AG04449 (cell line): ENCODE results near the gene CEBPE.

Experiments
- CTCF ChIA-PET: fragments of 350-600 bp; formaldehyde crosslinking; extraction: SDS; loops from one replicate; lab custom pipeline; 2021; ENCODE audit warnings: antibody characterized with exemption; lab: Yijun Ruan, JAX
- POLR2A ChIA-PET: fragments of 400-600, 350-600 bp; formaldehyde crosslinking; extraction: SDS; loops from one replicate; lab custom pipeline; 2020; ENCODE audit warnings: antibody characterized with exemption, inconsistent platforms; lab: Yijun Ruan, JAX
- DNase-seq: peaks from one replicate; pipeline ENCODE4 v3.0.0-alpha.2; 2010; ENCODE audit warnings: low read depth, low spot score
- H3K4me3 ChIP-seq: 2 replicates; pipeline ENCODE4 v1.5.1; 2011; ENCODE audit warnings: low read depth, mild to moderate bottlenecking, control low read depth, low read length
- TF ChIP-seq, protein P1 (sequence below): IDR thresholded peaks from one replicate; pipeline ENCODE4 v1.5.1; 2011; ENCODE audit warnings: mild to moderate bottlenecking, moderate library complexity, low read length, control low read depth, inconsistent platforms; ENCODE audit not compliant: insufficient read depth; ENCODE audit errors: missing control alignments

Gene CEBPE

DNA sequence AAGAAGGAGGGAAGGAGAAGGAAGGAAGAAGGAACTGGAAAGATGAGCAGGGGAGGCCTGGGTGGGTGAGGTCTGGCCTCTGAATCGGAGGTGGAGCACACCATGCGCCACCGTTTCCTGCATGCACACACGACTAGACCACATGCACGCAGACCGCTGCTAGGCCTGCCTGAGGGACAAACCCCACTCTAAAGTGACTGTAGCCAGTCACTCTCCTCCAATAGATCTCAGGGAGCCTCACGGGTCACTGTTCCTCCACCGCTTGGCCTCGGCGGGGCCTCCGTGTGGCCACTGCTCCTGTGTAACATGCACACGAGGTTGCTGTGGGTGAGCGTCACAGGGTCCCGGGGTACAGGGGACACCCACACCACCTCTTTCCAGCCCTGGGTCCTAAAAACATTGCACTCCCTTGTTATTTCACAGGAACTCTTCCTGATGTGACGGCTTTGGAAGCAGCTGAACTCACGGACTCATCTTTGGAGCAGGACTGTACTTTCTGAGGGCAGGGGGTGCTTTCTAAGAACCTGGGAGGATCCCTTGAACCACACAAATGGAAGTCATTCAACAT, 17.6 kb upstream of the CEBPE start:
- DNase-seq = no peak
- TF ChIP-seq, protein P1, sequence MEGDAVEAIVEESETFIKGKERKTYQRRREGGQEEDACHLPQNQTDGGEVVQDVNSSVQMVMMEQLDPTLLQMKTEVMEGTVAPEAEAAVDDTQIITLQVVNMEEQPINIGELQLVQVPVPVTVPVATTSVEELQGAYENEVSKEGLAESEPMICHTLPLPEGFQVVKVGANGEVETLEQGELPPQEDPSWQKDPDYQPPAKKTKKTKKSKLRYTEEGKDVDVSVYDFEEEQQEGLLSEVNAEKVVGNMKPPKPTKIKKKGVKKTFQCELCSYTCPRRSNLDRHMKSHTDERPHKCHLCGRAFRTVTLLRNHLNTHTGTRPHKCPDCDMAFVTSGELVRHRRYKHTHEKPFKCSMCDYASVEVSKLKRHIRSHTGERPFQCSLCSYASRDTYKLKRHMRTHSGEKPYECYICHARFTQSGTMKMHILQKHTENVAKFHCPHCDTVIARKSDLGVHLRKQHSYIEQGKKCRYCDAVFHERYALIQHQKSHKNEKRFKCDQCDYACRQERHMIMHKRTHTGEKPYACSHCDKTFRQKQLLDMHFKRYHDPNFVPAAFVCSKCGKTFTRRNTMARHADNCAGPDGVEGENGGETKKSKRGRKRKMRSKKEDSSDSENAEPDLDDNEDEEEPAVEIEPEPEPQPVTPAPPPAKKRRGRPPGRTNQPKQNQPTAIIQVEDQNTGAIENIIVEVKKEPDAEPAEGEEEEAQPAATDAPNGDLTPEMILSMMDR = no peak
- CTCF ChIA-PET = interaction anchor here (1.3 to 2.2 kb wide), 2 partner anchors 16 to 50 kb away, joined by 5 to 14 read pairs; no protein-coding TSS in a partner anchor
- POLR2A ChIA-PET = no interaction called here
- H3K4me3 ChIP-seq = no peak overlapping the region

DNA sequence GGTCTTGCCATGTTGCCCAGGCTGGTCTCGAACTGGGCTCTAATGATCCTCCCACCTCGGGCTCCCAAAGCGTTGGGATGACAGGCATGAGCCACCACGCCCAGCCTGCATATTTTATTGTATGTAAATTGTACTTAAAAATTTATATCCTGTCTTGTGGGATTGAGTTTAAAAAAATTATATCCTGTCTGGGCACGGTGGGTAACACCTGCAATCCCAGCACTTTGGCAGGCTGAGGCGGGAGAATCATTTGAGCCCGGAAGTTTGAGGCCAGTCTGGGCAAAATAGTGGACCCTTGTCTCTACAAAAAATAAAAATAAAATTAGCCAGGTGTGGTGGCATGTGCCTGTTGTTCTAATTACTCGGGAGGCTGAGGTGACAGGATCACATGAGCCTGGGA, 13.9 kb upstream of the CEBPE start:
- ChIA-PET POLR2A (no interaction called here), CTCF (interaction anchor here (0.6 to 1.4 kb wide), 4 partner anchors 12 to 57 kb away, joined by 3 to 4 read pairs (median 4); no protein-coding TSS in a partner anchor)
- DNase-seq = no peak
- no peak overlapping the region for H3K4me3 ChIP-seq
- TF ChIP-seq, protein P1 = no peak

DNA sequence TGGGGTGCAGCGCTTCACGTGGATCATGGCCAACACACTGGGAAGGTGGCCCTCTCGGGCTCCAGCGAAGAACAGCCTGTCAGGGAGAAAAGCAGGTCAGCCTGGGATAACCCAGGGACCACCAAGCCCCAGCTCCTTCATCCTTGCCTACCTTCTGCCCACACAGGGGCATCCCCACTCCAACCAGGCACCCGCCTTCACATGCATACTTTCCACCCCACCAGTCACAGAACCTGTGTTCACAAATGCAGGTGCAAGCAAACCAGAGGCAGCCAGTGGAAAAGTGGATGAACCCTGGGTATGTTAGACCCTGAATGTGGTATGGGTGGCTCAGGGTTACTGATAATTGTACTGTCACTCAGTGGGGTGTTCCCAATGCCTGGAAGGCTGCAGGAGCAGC, 12.4 kb upstream of the CEBPE start:
- POLR2A ChIA-PET = no interaction called here

DNA sequence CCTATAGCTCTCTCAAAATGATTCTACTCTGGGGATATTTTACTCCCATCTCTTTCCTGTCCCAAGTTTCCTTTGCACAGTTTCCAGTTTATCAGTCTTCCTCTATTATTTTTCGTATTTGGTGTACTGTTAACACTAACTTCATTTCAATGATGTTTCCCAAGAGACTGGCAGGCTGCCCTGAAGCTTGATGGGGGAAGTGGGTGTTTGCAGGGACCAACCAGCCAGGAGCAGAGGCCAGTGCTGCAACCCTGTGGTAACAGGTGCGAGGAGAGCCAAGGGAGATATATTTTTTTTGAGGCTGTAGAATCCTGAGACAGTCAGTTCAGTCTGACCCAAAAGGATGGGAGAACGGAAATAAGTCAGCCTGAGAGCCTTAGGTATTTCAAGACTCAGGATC, 11.8 kb upstream of the CEBPE start:
- TF ChIP-seq, protein P1 = no peak
- ChIA-PET POLR2A (no interaction called here), CTCF (interaction anchor here (0.9 to 3.7 kb wide), 6 partner anchors 9 to 58 kb away, joined by 4 to 59 read pairs (median 6); no protein-coding TSS in a partner anchor)
- no peak for DNase-seq
- H3K4me3 ChIP-seq = no peak overlapping the region

More for the DNA sequence above, 12.4 kb upstream of the CEBPE start:
- CTCF ChIA-PET = interaction anchor here (2.0 to 3.7 kb wide), 3 partner anchors 10 to 55 kb away, joined by 5 to 59 read pairs (median 19); no protein-coding TSS in a partner anchor
- no peak for DNase-seq
- TF ChIP-seq, protein P1 = no peak
- H3K4me3 ChIP-seq = no peak overlapping the region

DNA sequence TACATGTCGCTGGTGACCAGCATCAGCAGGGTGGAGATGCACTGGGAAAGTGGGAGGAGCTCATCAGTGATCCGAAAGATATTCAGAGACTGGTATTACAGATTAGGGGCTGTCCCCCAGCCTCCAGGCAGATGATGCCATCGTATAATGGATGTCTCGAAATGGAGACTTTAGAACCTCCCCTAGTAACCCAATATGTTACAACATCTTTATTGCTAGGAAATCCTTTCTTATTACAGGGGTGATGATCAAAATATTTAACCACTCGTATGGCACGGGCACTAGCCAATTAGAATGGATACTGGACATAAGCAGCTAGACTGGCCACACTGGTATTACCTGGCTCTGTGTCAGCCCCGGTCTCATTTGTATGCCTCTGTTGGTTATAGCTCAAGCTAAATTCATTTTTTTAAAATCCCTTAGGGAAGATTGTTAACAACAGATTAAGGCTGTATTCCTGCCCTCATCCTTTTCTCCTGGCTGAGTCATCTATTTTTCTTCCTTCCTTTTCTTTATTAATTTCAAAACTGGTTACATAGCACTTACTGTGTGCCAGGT, 10.8 kb upstream of the CEBPE start:
- CTCF ChIA-PET = interaction anchor here (0.9 to 3.7 kb wide), 10 partner anchors 8 to 159 kb away, joined by 3 to 59 read pairs (median 4); partner anchors contain the start of gene CDH24
- no peak for DNase-seq
- TF ChIP-seq, protein P1 = no peak
- H3K4me3 ChIP-seq = no peak overlapping the region
- POLR2A ChIA-PET = no interaction called here

DNA sequence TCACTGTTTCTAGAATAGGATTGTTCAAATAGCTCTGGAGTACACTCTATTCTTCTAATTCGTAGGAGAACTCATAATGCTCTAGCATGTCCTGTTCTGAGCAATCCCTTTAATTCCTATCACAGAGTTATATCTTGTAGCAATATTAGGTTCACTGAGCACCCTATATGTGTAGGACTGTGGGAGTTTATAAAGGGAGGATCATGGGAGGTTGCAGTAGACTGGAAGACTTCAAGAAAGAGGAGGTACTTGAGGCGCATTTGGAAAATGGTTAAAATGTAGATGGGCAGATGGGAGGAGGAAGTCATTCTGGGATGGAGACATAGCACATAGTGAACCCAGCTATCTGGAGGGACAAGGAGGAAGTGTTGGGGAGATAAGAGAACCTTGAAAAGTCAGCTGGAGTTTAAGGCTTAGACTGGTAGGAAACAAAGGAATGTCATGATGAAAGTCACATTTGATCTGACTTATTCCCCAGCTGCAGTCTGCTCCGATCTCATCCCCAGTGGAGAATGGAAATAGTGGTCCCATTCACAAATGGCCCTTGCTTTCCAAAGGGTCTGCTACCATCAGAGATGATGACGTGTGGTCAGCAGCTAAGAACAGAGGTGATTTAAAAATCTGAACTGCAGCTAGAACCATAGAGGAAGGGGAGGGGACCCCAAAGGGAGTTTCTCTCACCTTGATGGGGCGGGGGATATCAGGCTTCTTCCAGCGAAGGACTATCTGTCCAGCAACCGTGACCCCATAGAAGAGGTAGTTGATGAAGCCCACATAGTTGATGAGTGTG, 10.1 kb upstream of the CEBPE start:
- POLR2A ChIA-PET = no interaction called here
- no peak for DNase-seq
- CTCF ChIA-PET = interaction anchor here (0.8 to 3.7 kb wide), 10 partner anchors 7 to 160 kb away, joined by 3 to 59 read pairs (median 4); partner anchors contain the start of gene CDH24
- TF ChIP-seq, protein P1 = no peak
- no peak overlapping the region for H3K4me3 ChIP-seq
